HUES48 (cell line): Measurements from ENCODE around the gene MED29.

Experiments used
- H3K27ac ChIP-seq: one replicate; pipeline ENCODE4 v1.7.0; 2013; ENCODE audit warnings: low read depth, low read length, inconsistent platforms
- H3K27me3 ChIP-seq: 2 replicates; pipeline ENCODE4 v1.6.1; 2013; ENCODE audit warnings: mild to moderate bottlenecking, low read length; ENCODE audit not compliant: control insufficient read depth, insufficient read depth
- H3K36me3 ChIP-seq: 2 replicates; pipeline ENCODE4 v1.6.1; 2013; ENCODE audit warnings: low read length; ENCODE audit not compliant: control insufficient read depth, insufficient read depth
- H3K4me1 ChIP-seq: 2 replicates; pipeline ENCODE4 v1.6.1; 2013; ENCODE audit warnings: mild to moderate bottlenecking, low read length; ENCODE audit not compliant: control insufficient read depth, insufficient read depth
- H3K4me3 ChIP-seq: 2 replicates; pipeline ENCODE4 v1.5.1; 2013; ENCODE audit warnings: mild to moderate bottlenecking, low read depth, low read length
- H3K9ac ChIP-seq: 2 replicates; pipeline ENCODE4 v1.6.1; 2013; ENCODE audit warnings: mild to moderate bottlenecking, low read depth, low read length, moderate library complexity
- H3K9me3 ChIP-seq: 2 replicates; pipeline ENCODE4 v1.6.1; 2013; ENCODE audit warnings: low read length; ENCODE audit not compliant: control insufficient read depth, insufficient read depth

MED29 gene

GRCh38 chr19:39390751-39391437 is at the start of gene MED29, which contains the start of gene PAF1:
Gene MED29 (plus strand): TSS chr19:39391378. CDS start chr19:39391423, 45 bp downstream.
Gene PAF1 (minus strand): TSS chr19:39391106. CDS start chr19:39390864, 242 bp downstream.
- peaks cover 3% of the 10 kb centered on the region; the same call in 1 of the 2 replicates for H3K4me1 ChIP-seq
- peak within 1 kb of the TSS; percentile 92 for H3K4me3 ChIP-seq
- no peaks in the 10 kb centered on the region for H3K9me3 ChIP-seq
- H3K9ac ChIP-seq: peak within 1 kb of the TSS; percentile 96
- H3K36me3 ChIP-seq: peaks cover 55% of the 10 kb centered on the region
- H3K27ac ChIP-seq: peak within 1 kb of the TSS; percentile 99
- no peaks in the 10 kb centered on the region for H3K27me3 ChIP-seq

GRCh38 chr19:39341719-39342604 is 49.2 kb upstream of the MED29 start, which contains the start of gene SAMD4B:
Gene SAMD4B (plus strand): TSS chr19:39342421. CDS start chr19:39356894, 14,473 bp downstream.
- H3K9ac ChIP-seq: peak within 1 kb of the TSS; percentile 42
- H3K27ac ChIP-seq: peak within 1 kb of the TSS; percentile 66
- H3K27me3 ChIP-seq: no peaks in the 10 kb centered on the region
- peak within 1 kb of the TSS; percentile 100 for H3K4me3 ChIP-seq
- H3K36me3 ChIP-seq: peaks cover 12% of the 10 kb centered on the region
- H3K9me3 ChIP-seq: no peaks in the 10 kb centered on the region
- H3K4me1 ChIP-seq: 0 out of 2 replicates have a peak, but pooled peaks cover 3% of the 10 kb centered on the region

- Histone ChIP-seq H3K4me3 (peak overlapping the region; percentile 79), H3K36me3 (peaks cover 19% of the 10 kb centered on the region), H3K27ac (peak overlapping the region; percentile 47), H3K4me1 (0 out of 2 replicates have a peak, but pooled peaks cover 3% of the 10 kb centered on the region), H3K9ac (no peak overlapping the region), H3K9me3 (no peaks in the 10 kb centered on the region), H3K27me3 (no peaks in the 10 kb centered on the region)
These were observed 48.4 kb upstream of the MED29 start for GRCh38 chr19:39342647-39343305.

GRCh38 chr19:39345956-39346355 is 45.2 kb upstream of the MED29 start:
- Histone ChIP-seq H3K36me3 (peaks cover 44% of the 10 kb centered on the region), H3K4me1 (0 out of 2 replicates have a peak, but pooled peaks cover under 1% of the 10 kb centered on the region), H3K27me3 (no peaks in the 10 kb centered on the region), H3K4me3 (no peak overlapping the region), H3K27ac (no peak overlapping the region), H3K9me3 (no peaks in the 10 kb centered on the region), H3K9ac (no peak overlapping the region)

GRCh38 chr19:39347332-39348164 is 43.6 kb upstream of the MED29 start:
- no peaks in the 10 kb centered on the region for H3K27me3 ChIP-seq
- no peaks in the 10 kb centered on the region for H3K9me3 ChIP-seq
- H3K4me3 ChIP-seq: no peak overlapping the region
- no peak overlapping the region for H3K27ac ChIP-seq
- H3K4me1 ChIP-seq: no peaks in the 10 kb centered on the region
- no peak overlapping the region for H3K9ac ChIP-seq
- peaks cover 60% of the 10 kb centered on the region for H3K36me3 ChIP-seq

- no peaks in the 10 kb centered on the region for H3K4me1 ChIP-seq
- no peak overlapping the region for H3K27ac ChIP-seq
- peaks cover 75% of the 10 kb centered on the region for H3K36me3 ChIP-seq
- no peak overlapping the region for H3K9ac ChIP-seq
- H3K9me3 ChIP-seq: no peaks in the 10 kb centered on the region
- no peaks in the 10 kb centered on the region for H3K27me3 ChIP-seq
- no peak overlapping the region for H3K4me3 ChIP-seq
These were observed 41.9 kb upstream of the MED29 start for GRCh38 chr19:39349326-39349725.

- no peaks in the 10 kb centered on the region for H3K4me1 ChIP-seq
- H3K27ac ChIP-seq: no peak overlapping the region
- H3K36me3 ChIP-seq: peaks cover 79% of the 10 kb centered on the region
- H3K9ac ChIP-seq: no peak overlapping the region
- no peaks in the 10 kb centered on the region for H3K27me3 ChIP-seq
- H3K4me3 ChIP-seq: no peak overlapping the region
- no peaks in the 10 kb centered on the region for H3K9me3 ChIP-seq
These were observed 41.0 kb upstream of the MED29 start for GRCh38 chr19:39350156-39350555.

- no peak overlapping the region for H3K27ac ChIP-seq
- H3K4me1 ChIP-seq: no peaks in the 10 kb centered on the region
- H3K9me3 ChIP-seq: no peaks in the 10 kb centered on the region
- no peak overlapping the region for H3K9ac ChIP-seq
- no peak overlapping the region for H3K4me3 ChIP-seq
- peaks cover 86% of the 10 kb centered on the region for H3K36me3 ChIP-seq
- no peaks in the 10 kb centered on the region for H3K27me3 ChIP-seq
These were observed 39.6 kb upstream of the MED29 start for GRCh38 chr19:39351537-39352064.

- H3K27ac ChIP-seq: no peak overlapping the region
- H3K9me3 ChIP-seq: no peaks in the 10 kb centered on the region
- no peak overlapping the region for H3K4me3 ChIP-seq
- H3K9ac ChIP-seq: no peak overlapping the region
- peaks cover 91% of the 10 kb centered on the region for H3K36me3 ChIP-seq
- no peaks in the 10 kb centered on the region for H3K27me3 ChIP-seq
- no peaks in the 10 kb centered on the region for H3K4me1 ChIP-seq
These were observed 38.6 kb upstream of the MED29 start for GRCh38 chr19:39352381-39353255.
